Stomach (tissue), 4 donors: Measurements from ENCODE around the gene TRERF1.

ENCODE experiments used
- EP300 ChIP-seq: sonication (generic); formaldehyde crosslinking; IDR thresholded peaks from one replicate; pipeline ENCODE4 v1.6.1; 2017; ENCODE audit warnings: antibody characterized with exemption
- POLR2AphosphoS5 ChIP-seq, 3 donors: sonication (generic); formaldehyde crosslinking; IDR thresholded peaks; one replicate each; pipeline ENCODE4 v1.6.1; 2016; ENCODE audit warnings: antibody characterized with exemption in 3 of 3
- TF ChIP-seq, protein P1 (sequence below), 7 experiments: fragments of 450-650 bp in 4 of 7; fragments of 200-600 bp in 3 of 7; sonication (generic) in 3 of 7; IDR thresholded peaks; one replicate each; pipeline ENCODE4 v1.5.1; 2016 to 2019; ENCODE audit warnings: antibody characterized with exemption in 7 of 7, control low read depth in 2 of 7, mild to moderate bottlenecking in 1 of 7

DNA sequence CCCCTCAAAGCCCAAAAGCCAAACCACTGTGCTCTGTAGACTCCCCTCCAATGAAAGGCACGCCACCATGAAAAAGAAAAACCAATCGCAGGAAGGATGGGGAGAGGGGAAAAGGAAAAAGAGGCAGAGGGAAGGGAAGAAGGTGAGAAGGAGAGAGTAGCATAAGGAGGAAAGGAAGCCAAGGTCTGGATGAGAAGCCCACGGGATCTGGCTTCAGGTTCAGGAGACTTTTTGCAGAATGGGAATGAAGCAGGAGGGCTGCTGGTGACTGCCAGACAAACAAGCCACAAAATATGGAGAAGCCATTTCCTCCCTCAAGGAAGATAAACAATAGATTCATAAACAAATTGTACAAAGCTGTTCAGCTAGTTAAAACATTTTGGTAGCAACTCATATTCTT is 155.1 kb downstream of the TRERF1 start:
- no peak for TF ChIP-seq POLR2AphosphoS5 (IDR thresholded peaks at IDR 0.05)
- TF ChIP-seq, protein P1, sequence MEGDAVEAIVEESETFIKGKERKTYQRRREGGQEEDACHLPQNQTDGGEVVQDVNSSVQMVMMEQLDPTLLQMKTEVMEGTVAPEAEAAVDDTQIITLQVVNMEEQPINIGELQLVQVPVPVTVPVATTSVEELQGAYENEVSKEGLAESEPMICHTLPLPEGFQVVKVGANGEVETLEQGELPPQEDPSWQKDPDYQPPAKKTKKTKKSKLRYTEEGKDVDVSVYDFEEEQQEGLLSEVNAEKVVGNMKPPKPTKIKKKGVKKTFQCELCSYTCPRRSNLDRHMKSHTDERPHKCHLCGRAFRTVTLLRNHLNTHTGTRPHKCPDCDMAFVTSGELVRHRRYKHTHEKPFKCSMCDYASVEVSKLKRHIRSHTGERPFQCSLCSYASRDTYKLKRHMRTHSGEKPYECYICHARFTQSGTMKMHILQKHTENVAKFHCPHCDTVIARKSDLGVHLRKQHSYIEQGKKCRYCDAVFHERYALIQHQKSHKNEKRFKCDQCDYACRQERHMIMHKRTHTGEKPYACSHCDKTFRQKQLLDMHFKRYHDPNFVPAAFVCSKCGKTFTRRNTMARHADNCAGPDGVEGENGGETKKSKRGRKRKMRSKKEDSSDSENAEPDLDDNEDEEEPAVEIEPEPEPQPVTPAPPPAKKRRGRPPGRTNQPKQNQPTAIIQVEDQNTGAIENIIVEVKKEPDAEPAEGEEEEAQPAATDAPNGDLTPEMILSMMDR (IDR thresholded peaks at IDR 0.05), result no peak
- no peak for TF ChIP-seq EP300
